Measurements from ENCODE around the gene A2M.

DNA sequence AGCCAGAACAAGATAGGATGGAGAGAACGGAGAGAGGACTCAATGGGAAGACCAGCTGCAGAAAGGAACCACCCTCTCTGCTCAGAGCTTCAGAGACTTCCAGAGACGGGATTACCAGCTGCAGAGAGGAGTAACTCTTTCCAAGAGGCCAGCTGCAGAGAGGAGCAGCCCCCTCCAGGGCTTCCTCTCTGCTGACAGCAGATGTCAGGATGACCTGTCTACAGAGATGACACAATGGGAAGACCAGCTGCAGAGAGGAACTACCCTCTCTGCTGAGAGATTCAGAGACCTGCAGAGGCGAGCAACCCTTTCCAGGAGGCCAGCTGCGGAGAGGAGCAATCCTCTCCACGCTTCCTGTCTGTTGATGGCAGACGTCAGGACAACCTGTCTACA is 64.6 kb downstream of the A2M start:
- no peak for TF ChIP-seq POLR2A (IDR thresholded peaks at IDR 0.05; ENCODE audit: low read depth, low read length)
- TF ChIP-seq POLR2AphosphoS5 (IDR thresholded peaks at IDR 0.05; ENCODE audit: low read depth, low read length) = no peak
- TF ChIP-seq POU2F2 (IDR thresholded peaks at IDR 0.05; ENCODE audit: low read depth, low read length) = no peak
- TF ChIP-seq TAF1 (IDR thresholded peaks at IDR 0.05; ENCODE audit: low read depth, low read length) = no peak
- no peak for TF ChIP-seq PAX5 (IDR thresholded peaks at IDR 0.05; ENCODE audit: insufficient read depth, low read length, severe bottlenecking)

All from GM12891 (cell line).